Amygdala (tissue), 56 donors: Measurements from ENCODE around the gene KRABD2.

Experiments used
- DNase-seq, 56 donors: peaks; one replicate each; lab custom pipeline; 2025; lab: John Stamatoyannopoulos, UW

Gene KRABD2

GRCh38 chr17:8327303-8327649 lies 49.2 kb downstream of the KRABD2 start:
- no peak for DNase-seq
